Right lobe of liver (tissue), 4 donors: ENCODE measurements around the gene KIF25.

Experiments used
- CTCF ChIP-seq, 4 donors: fragments of 200-600 bp in 3 of 4; fragments of 450-650 bp in 1 of 4; IDR thresholded peaks; one replicate each; pipeline versions ENCODE4 v1.5.1 to v1.8.0; 2016 to 2022; ENCODE audit warnings: antibody characterized with exemption in 4 of 4, mild to moderate bottlenecking in 2 of 4
- POLR2A ChIP-seq: fragments of 450-650 bp; IDR thresholded peaks from one replicate; pipeline ENCODE4 v1.6.1; 2017; ENCODE audit warnings: antibody characterized with exemption, mild to moderate bottlenecking
- donor health status: DM: no; HTN: no; CAD: no.
- donor health status: DM: no; HTN: no; CAD: no.
- donor health status: DM: no; HTN: yes; CAD: no.

DNA sequence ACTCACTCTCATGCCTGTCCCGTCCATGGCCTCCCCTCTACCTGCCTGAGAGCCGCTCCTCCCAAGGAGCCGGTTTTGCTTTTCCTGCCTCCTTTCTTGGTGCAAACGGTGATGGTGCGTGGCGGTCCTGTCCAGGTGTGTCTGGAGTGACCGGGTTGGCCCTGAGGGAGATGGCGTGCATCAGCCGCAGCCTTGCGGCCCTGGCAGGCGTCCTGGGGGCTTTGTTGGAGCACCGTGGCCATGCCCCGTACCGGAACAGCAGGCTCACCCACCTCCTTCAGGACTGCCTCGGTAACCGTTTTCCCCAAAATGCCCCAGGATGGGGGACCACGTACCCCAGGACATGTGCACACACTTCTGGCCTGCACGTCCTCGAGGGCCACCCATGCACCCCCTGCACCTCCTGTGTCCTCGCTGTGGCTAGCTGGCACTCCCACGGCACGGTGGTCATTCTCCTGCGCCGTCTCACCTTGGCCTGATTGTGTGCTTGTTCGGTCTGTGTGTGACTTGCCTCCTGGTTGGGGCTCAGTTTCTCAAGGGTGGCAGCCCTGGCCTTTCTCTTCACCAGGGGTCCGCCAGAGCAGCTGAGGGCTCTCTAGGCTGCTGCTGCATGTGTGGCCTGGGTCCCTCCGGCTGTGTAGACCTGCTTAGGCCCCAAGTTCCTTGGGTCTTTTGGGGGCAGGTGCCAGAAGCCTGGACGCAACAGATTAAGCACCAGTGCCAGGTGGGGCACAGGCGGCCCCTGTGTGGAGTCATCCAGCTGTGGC lies 45.1 kb downstream of the KIF25 start:
- TF ChIP-seq CTCF (IDR thresholded peaks at IDR 0.05) (no peak), POLR2A (no peak)
